ENCODE measurements around the gene PPP2R5A.

PPP2R5A gene

GRCh38 chr1:212341090-212341489, 55.9 kb downstream of the PPP2R5A start:
- no peak for TF ChIP-seq CTCF (IDR thresholded peaks at IDR 0.05; ENCODE audit: unreplicated experiment in 3 of 3)
- no peak overlapping the region for H3K4me3 Mint-ChIP-seq
- no peaks in the 10 kb centered on the region for H3K9me3 Mint-ChIP-seq
- H3K27ac Mint-ChIP-seq, result no peak overlapping the region
- H3K4me1 Mint-ChIP-seq, result no peaks in the 10 kb centered on the region
- H3K27me3 Mint-ChIP-seq (ENCODE audit: low read depth), result no peaks in the 10 kb centered on the region
- peaks cover 19% of the 10 kb centered on the region for H3K36me3 Mint-ChIP-seq (ENCODE audit: low read depth)

- no peak for TF ChIP-seq CTCF (IDR thresholded peaks at IDR 0.05; ENCODE audit: unreplicated experiment in 3 of 3)
- Mint-ChIP-seq H3K9me3 (no peaks in the 10 kb centered on the region), H3K4me3 (no peak overlapping the region), H3K4me1 (no peaks in the 10 kb centered on the region), H3K27ac (no peak overlapping the region), H3K36me3 (ENCODE audit: low read depth) (peaks cover 21% of the 10 kb centered on the region), H3K27me3 (ENCODE audit: low read depth) (no peaks in the 10 kb centered on the region)
Measured at GRCh38 chr1:212344905-212345304, 59.7 kb downstream of the PPP2R5A start.

DNA sequence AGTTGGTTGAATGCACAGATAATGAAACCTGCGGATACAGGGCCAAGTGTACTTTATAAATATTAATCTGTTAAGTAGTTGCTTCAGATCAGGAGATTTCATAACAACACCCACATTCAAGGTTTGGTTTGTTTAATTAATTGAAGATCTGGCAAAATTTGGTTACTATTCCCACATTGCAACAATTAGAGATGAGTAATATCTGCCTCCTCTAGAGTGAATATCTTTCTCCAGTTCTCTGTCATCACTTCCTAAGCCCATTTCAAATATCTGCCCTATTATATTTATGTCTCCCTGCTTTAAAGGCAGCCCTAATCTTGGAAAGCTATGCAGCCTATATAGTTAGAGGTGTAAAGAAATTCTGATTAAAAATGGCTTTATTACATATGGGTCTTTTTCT, 61.4 kb downstream of the PPP2R5A start:
- no peaks in the 10 kb centered on the region for H3K4me1 Mint-ChIP-seq
- no peak for TF ChIP-seq CTCF (IDR thresholded peaks at IDR 0.05; ENCODE audit: unreplicated experiment in 3 of 3)
- H3K36me3 Mint-ChIP-seq (ENCODE audit: low read depth), result peaks cover 24% of the 10 kb centered on the region
- no peaks in the 10 kb centered on the region for H3K27me3 Mint-ChIP-seq (ENCODE audit: low read depth)
- H3K27ac Mint-ChIP-seq, result no peak overlapping the region
- H3K9me3 Mint-ChIP-seq, result no peaks in the 10 kb centered on the region
- H3K4me3 Mint-ChIP-seq, result no peak overlapping the region

DNA sequence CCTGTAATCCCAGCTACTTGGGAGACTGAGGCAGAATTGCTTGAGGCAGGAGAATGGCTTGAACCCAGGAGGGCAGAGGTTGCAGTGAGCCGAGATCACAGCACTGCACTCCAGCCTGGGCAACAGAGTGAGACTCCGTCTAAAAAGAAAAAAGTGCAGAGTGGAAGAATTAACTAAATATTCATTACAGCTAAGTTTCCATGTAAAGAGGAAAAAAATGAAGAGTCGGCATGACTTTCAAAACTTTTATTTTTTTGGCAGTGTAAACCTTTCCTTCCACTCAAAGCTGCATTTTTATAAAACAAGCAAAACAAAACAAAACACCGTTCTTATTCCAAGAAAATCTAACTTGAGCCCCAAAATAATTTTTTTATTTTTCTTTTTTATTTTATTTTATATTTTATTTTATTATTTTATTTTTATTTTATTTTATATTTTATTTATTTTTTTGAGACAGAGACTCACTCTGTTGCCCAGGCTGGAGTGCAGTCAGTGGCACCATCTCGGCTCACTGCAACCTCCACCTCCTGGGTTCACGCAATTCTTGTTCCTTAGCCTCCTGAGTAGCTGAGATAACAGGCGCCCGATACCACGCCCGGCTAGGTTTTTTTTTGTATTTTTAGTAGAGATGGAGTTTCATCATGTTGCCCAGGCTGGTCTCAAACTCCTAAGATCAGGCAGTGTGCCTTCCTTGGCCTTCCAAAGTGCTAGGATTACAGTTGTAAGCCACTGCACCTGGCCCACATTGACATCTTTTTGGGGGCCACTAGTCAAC, 66.6 kb downstream of the PPP2R5A start:
- H3K27ac Mint-ChIP-seq, result no peak overlapping the region
- no peak overlapping the region for H3K4me3 Mint-ChIP-seq
- no peaks in the 10 kb centered on the region for H3K27me3 Mint-ChIP-seq (ENCODE audit: low read depth)
- TF ChIP-seq CTCF (IDR thresholded peaks at IDR 0.05; ENCODE audit: unreplicated experiment in 3 of 3), result no peak
- H3K4me1 Mint-ChIP-seq, result no peaks in the 10 kb centered on the region
- H3K9me3 Mint-ChIP-seq, result no peaks in the 10 kb centered on the region
- H3K36me3 Mint-ChIP-seq (ENCODE audit: low read depth), result peaks cover 29% of the 10 kb centered on the region

DNA sequence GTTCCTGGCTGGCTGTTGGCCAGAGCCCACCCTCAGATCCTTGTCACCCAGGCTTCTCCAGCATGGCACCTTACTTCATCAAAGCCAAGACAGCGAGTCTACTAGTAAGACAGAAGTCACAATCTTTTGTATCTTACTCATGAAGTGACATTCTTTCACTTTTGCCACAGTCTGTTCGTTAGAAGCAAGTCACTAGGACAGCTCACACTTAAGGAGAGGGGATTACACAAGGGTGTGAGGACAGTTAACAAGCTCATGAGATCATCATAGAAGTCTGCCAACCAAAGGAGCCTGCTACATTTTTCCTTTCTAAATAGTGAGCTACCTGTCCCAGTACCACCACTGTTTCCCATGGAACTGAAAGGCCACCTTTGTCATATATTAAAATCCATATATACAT, 68.0 kb downstream of the PPP2R5A start:
- Mint-ChIP-seq H3K36me3 (ENCODE audit: low read depth) (peaks cover 30% of the 10 kb centered on the region), H3K27ac (no peak overlapping the region), H3K4me3 (no peak overlapping the region), H3K27me3 (ENCODE audit: low read depth) (no peaks in the 10 kb centered on the region), H3K9me3 (no peaks in the 10 kb centered on the region), H3K4me1 (no peaks in the 10 kb centered on the region)
- TF ChIP-seq CTCF (IDR thresholded peaks at IDR 0.05; ENCODE audit: unreplicated experiment in 3 of 3), result no peak

- Mint-ChIP-seq H3K27ac (no peak overlapping the region), H3K27me3 (ENCODE audit: low read depth) (no peaks in the 10 kb centered on the region), H3K9me3 (no peaks in the 10 kb centered on the region), H3K36me3 (ENCODE audit: low read depth) (peaks cover 39% of the 10 kb centered on the region), H3K4me1 (no peaks in the 10 kb centered on the region), H3K4me3 (no peak overlapping the region)
- TF ChIP-seq CTCF (IDR thresholded peaks at IDR 0.05; ENCODE audit: unreplicated experiment in 3 of 3), result no peak
Measured at GRCh38 chr1:212354464-212354863, 69.3 kb downstream of the PPP2R5A start.
